Type B pancreatic cell (in vitro differentiated cells): Measurements from ENCODE around the gene RBCK1. TPM values are rescaled to one million over a fixed set of nuclear protein-coding genes. Genes with fewer than 3 reads are reported as not detected.
"Not testable (repeated sequence)": the region's sequence is repeated elsewhere in the genome, so short reads cannot be mapped to it uniquely, and the experiment has no call there.

Experiments used
- DNase-seq: peaks from one replicate; pipeline ENCODE4 v3.0.0; 2021; ENCODE audit warnings: mixed read lengths; ENCODE audit not compliant: unreplicated experiment; ENCODE audit errors: extremely low spot score
- H3K27ac Mint-ChIP-seq: 2 replicates; pipeline ENCODE4 v1.8.0; 2021; ENCODE audit warnings: mild to moderate bottlenecking, mixed read lengths
- H3K27me3 Mint-ChIP-seq: 2 replicates; pipeline ENCODE4 v1.8.0; 2021; ENCODE audit warnings: mixed read lengths
- H3K36me3 Mint-ChIP-seq: 2 replicates; pipeline ENCODE4 v1.8.0; 2021; ENCODE audit warnings: mixed read lengths
- H3K4me1 Mint-ChIP-seq: one replicate; pipeline ENCODE4 v1.8.0; 2021; ENCODE audit warnings: mixed read lengths; ENCODE audit not compliant: unreplicated experiment
- H3K4me3 Mint-ChIP-seq: 2 replicates; pipeline ENCODE4 v1.8.0; 2021; ENCODE audit warnings: mild to moderate bottlenecking, mixed read lengths
- H3K9me3 Mint-ChIP-seq: 2 replicates; pipeline ENCODE4 v1.8.0; 2021; ENCODE audit warnings: mixed read lengths
- total RNA-seq: library from RNA; stranded (reverse); gene quantifications from 2 replicates; pipeline ENCODE4 v1.2.1, GENCODE V29; 2021; ENCODE audit warnings: low replicate concordance
- TF ChIP-seq, protein P1 (sequence below): fragments of 200-600 bp; sonication (generic); conservative IDR thresholded peaks from 2 replicates; pipeline ENCODE4 v1.5.0; 2021; ENCODE audit warnings: antibody characterized with exemption, mild to moderate bottlenecking

Gene RBCK1
- total RNA-seq, 1 donor from 2014 or later = 84.9 TPM

- H3K27ac Mint-ChIP-seq = peak overlapping the region; percentile 81
- no peaks in the 10 kb centered on the region for H3K36me3 Mint-ChIP-seq
- H3K4me3 Mint-ChIP-seq = peak overlapping the region; percentile 53
- TF ChIP-seq, protein P1, sequence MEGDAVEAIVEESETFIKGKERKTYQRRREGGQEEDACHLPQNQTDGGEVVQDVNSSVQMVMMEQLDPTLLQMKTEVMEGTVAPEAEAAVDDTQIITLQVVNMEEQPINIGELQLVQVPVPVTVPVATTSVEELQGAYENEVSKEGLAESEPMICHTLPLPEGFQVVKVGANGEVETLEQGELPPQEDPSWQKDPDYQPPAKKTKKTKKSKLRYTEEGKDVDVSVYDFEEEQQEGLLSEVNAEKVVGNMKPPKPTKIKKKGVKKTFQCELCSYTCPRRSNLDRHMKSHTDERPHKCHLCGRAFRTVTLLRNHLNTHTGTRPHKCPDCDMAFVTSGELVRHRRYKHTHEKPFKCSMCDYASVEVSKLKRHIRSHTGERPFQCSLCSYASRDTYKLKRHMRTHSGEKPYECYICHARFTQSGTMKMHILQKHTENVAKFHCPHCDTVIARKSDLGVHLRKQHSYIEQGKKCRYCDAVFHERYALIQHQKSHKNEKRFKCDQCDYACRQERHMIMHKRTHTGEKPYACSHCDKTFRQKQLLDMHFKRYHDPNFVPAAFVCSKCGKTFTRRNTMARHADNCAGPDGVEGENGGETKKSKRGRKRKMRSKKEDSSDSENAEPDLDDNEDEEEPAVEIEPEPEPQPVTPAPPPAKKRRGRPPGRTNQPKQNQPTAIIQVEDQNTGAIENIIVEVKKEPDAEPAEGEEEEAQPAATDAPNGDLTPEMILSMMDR = no peak
- no peaks in the 10 kb centered on the region for H3K9me3 Mint-ChIP-seq
- H3K27me3 Mint-ChIP-seq = no peaks in the 10 kb centered on the region
- peaks cover 29% of the 10 kb centered on the region for H3K4me1 Mint-ChIP-seq
- DNase-seq = no peak
Measured at GRCh38 chr20:368915-369314, 39.2 kb upstream of the RBCK1 start.

DNA sequence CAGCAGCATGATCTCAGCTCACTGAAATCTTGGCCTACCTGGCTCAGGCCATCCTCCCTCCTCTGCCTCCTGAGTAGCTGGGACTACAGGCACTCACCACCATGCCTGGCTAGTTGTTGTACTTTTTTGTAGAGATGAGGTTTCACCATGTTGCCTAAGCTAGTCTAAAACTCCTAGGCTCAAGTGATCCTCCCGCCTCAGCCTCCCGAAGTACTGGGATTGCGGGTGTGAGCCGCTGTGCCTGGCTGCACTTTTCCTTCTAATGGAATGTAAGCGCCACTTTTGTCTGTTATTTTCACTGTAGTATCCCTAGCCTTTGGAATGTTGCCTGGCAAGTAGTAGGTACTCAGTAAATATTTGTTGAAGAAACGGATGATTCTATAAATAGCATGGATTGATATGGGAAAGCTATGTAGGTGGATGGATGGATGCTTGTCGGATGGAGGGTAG, 37.9 kb upstream of the RBCK1 start:
- Mint-ChIP-seq H3K4me3 (peak overlapping the region; percentile 42), H3K27me3 (no peaks in the 10 kb centered on the region), H3K4me1 (peaks cover 24% of the 10 kb centered on the region), H3K27ac (peak overlapping the region; percentile 59), H3K9me3 (no peaks in the 10 kb centered on the region), H3K36me3 (no peaks in the 10 kb centered on the region)
- DNase-seq = no peak
- TF ChIP-seq, protein P1 = no peak

- no peaks in the 10 kb centered on the region for H3K27me3 Mint-ChIP-seq
- no peaks in the 10 kb centered on the region for H3K36me3 Mint-ChIP-seq
- peak overlapping the region; percentile 59 for H3K27ac Mint-ChIP-seq
- H3K4me3 Mint-ChIP-seq = no peak overlapping the region
- no peak for DNase-seq
- H3K4me1 Mint-ChIP-seq = peaks cover 20% of the 10 kb centered on the region
- no peaks in the 10 kb centered on the region for H3K9me3 Mint-ChIP-seq
- TF ChIP-seq, protein P1 = no peak
Measured at GRCh38 chr20:370977-371754, 36.9 kb upstream of the RBCK1 start.

DNA sequence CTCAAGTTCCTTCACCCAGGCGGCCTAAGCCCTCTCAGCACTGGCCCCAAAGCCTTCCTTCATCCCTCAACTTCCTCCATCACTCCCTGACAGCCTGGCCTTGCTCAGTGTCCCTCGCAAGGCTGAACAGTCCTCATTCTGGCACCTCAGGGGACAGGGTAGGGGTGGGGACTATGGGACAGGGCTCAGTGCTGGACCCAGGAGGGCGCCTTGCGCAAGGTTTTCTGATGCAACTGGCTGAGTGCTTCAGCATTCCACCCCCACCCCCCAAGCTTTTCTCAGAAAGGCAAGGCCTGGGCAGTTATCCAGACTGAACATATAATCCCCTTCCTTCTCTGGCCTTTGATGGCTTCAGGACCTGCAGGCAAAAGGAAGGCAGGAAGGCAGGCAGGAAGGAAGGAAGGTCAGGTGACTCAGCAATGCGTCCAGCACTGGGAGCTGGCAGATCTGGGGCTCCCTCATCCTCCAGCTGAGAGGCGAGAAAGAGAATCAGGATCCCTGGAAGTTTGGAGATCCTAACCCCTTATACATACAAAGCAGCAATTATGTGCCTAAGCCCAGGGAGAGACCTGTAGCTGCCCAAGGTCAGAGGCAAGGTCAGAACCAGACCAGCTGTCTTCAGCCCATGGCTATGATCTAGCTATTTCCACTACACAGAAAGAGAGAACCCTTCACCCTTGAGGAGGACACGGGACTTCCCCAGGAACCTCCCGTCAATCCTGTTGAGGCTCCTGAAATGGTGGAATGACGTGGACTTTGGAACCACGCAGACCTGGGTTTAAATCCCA, 36.1 kb upstream of the RBCK1 start:
- Mint-ChIP-seq H3K27ac (no peak overlapping the region), H3K9me3 (no peaks in the 10 kb centered on the region), H3K4me1 (peaks cover 15% of the 10 kb centered on the region), H3K36me3 (no peaks in the 10 kb centered on the region), H3K4me3 (no peak overlapping the region), H3K27me3 (no peaks in the 10 kb centered on the region)
- no peak for DNase-seq
- TF ChIP-seq, protein P1 = no peak

DNA sequence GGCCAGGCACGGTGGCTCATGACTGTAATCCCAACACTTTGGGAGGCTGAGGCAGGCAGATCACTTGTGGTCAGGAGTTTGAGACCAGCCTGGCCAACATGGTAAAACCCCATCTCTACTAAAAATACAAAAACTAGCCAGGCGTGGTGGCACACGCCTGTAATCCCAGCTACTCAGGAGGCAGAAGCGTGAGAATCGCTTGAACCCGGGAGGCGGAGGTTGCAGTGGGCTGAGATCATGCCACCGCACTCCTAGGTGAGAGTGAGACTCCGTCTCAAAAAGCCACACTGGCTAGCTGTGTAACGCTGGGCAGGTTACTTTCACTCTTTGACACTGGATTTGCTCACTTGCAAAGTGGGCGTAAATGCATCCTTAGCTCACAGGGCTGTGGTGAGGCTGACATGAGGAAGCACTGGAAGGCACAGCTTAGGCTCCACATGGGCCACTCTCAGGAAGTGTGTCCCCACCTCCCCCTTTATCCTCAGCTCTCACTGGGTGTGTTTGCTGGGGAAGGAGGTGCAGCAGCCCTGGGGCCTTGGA, 35.5 kb upstream of the RBCK1 start:
- not testable (repeated sequence) for H3K27ac Mint-ChIP-seq, DNase-seq, H3K9me3 Mint-ChIP-seq, H3K4me3 Mint-ChIP-seq, H3K27me3 Mint-ChIP-seq, H3K36me3 Mint-ChIP-seq
- H3K4me1 Mint-ChIP-seq = peaks cover 11% of the 10 kb centered on the region
